Dedifferentiated amniotic fluid mesenchymal stem cell (primary cell): Measurements from ENCODE around the gene SLC16A5.
"Not testable (repeated sequence)": the region's sequence is repeated elsewhere in the genome, so short reads cannot be mapped to it uniquely, and the experiment has no call there.

Experiments
- DNase-seq: peaks from one replicate; pipeline ENCODE4 v3.0.0-alpha.2; 2016; ENCODE audit errors: extremely low spot score

Gene SLC16A5

GRCh38 chr17:75110234-75110937 is 22.6 kb downstream of the SLC16A5 start:
- DNase-seq = no peak

DNA sequence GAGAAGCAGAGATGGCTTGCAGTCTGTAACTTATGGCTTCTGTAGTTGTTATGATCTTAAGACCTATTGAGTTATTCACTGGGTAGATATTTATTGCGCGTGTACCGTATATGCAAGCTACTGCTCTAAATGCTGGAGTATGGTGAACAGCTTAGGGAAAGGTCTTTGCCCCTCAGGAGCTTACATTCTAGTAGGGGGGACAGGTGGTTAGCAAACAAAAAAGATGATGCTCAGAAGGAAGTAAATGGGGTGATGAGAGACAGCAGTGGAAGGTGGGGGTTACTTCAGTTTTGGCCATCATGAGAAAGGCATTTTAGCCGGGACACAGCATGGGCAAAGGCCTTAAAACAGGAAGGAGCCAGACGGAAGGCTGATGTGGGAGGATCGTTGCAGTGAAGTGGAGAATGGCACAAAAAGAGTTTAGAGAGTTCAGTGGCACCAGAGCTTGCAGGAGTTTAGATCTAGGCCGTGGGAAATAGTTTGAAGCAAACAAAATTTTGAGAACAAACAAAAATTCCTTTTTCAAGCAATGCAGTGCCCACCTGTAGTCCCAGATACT is 24.1 kb downstream of the SLC16A5 start:
- DNase-seq = no peak

DNA sequence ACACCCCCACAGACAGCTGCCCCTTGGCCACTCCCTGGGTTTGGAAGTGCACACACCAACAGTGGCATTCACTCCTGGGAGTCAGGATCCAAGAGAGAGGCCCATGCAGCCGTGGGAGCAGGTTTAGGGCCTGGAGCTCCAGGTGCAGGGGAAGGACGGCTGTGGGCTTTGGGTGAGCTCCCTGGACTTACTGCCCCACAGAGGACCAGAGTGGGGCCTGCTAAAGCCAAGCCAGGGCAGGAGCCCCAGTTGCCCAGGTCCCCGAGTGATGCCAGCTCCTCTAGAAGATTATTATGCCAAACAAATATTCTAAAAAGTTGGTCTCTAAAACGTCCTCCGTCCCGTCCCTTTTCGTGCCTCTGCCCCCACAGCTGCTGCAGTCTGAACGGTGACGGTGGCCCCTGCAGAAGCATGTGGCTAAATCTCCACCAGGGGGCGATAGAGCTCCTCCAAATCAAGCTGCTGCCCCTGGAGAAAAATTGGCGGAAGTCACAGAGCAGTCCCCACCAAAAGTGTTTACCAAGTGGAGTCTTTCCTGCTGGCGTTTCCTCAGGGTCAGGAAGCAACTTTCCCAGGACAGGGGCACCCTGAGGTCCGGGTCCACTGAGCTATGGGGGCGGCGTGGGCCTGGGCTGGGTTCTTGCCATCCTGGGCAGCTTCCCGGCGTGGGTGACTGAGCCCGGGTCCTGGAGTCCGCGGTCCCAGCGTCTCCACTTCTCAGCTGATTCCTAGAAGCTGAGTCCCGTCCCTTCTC is 26.2 kb downstream of the SLC16A5 start:
- peak; percentile 84 for DNase-seq

- no peak for DNase-seq
These were observed 27.0 kb downstream of the SLC16A5 start for GRCh38 chr17:75114552-75115314.

DNA sequence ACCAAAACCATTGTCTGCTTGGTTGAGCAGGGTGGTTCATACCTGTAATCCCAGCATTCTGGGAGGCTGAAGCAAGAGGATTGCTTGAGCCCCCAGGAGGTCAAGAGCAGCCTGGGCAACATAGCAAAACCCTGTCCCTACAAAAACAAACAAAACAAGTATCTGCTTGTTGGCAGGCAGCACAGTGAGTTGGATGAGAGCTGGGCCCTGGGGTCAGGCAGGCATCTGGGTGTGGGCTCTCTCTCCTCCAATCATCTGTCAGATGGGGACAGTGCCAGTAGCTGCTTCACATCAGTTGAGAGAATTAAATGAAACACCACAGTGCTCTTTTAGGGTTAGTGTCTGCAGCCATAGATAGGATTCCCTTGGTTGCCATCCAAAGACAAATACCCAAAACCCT is 27.8 kb downstream of the SLC16A5 start:
- no peak for DNase-seq

DNA sequence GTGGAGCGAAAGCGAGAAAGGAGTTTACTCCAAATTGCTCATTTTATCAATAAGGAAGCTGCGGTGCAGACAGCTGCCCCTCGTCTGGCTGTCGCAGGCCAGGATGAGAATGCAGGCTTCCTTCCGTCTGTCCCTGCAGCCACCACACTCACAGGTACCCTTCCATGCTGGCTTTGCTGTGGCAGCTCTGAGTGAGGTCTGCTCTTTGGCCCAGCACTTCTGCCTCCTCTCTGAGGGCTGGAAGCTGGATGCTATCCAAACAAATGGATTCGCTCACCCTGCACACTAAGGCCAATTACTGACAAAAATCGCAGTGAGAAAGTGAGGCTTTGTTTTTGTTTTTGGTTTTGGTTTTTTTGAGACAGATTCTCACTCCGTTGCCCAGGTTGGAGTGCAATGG is 29.0 kb downstream of the SLC16A5 start:
- DNase-seq = no peak

DNA sequence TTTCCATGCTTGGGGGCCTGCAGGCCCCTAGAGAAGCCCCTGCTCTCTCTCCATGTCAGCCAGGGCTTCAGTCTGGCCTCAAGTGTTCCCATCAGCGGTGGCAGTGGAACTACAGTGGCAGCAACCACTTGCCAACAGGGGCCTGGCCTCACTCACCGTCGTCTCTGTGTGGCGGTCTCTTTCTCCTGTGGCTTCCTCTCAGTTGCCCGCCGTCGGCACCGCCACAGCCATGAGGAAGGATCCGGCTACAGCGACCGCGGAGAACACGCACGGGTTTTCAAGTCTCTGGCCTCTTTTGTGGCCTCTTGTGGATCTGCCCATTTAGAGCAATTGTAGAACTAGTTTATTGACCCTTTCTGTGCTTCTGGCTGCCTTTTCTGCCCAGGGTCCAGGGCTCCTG is 30.6 kb downstream of the SLC16A5 start:
- no peak for DNase-seq

- no peak for DNase-seq
These were observed 36.5 kb downstream of the SLC16A5 start for GRCh38 chr17:75124041-75124818.

DNA sequence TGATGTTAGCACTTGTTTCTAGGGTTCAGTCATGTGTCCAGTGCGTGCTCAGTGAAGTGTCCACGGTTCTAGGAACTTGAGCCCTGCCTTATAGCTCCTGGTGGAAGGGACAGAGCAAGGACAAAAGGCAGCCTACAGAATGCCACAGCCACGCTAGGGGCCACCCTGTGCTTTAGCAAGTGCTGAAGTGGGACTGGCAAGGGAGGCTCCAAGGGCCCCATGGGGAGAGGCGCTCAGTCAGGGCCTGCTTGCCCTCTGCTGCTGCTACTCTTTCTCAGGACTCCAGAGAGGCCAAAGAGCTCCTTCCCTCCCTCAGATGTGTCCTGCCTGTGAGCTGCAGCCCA is 37.0 kb downstream of the SLC16A5 start:
- no peak for DNase-seq

GRCh38 chr17:75125984-75126383 is 38.2 kb downstream of the SLC16A5 start:
- DNase-seq = no peak

DNA sequence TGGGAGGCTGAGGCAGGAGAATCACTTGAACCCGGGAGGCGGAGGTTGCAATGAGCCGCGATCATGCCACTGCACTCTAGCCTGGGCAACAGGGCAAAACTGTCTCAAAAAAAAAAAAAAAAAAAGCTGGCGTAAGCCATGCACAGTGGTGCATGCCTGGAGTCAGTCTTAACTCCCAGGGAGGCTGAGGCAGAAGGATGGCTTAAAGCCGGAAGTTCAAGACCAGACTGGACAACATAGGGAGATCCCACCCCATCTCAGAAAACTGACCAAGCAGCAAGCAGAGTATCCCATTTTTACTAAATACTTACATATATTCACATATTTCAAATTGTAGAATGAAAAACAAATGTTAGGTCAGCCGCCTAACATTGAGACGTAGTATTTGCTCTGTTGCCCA is 39.2 kb downstream of the SLC16A5 start:
- no peak for DNase-seq

GRCh38 chr17:75127936-75128335 is 40.2 kb downstream of the SLC16A5 start:
- not testable (repeated sequence) for DNase-seq

- DNase-seq = no peak
These were observed 41.1 kb downstream of the SLC16A5 start for GRCh38 chr17:75128694-75129505.

- DNase-seq = no peak
These were observed 41.8 kb downstream of the SLC16A5 start for GRCh38 chr17:75129576-75129975.

DNA sequence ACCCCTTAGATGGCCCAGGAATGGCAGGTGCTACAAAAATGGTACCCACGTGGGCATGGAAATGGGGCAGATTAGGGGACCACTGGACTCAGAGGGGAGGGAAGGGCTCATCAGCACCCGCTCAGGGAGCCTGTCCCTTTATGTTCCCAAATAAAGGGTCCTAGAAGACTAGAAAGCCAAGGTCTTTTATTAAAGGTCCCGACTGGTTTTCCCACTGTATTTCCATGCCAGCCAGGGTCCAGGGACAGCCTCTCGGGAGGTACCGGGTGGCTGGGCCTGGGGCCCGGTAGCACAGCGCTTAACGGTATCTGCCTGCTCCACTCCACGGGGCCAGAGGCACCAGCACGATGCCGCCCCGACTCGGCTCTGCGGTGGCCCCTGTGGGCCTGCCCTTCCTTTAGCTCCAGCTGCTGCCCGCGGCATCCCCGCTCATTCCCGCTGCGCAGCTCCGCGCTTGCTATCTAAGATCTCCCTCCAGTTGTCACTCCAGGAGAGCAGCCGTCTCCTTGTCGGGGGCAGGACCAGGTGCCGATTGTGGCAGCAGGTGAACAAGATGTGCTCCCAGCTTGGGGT is 42.4 kb downstream of the SLC16A5 start:
- DNase-seq = no peak

GRCh38 chr17:75130632-75131277 is 43.0 kb downstream of the SLC16A5 start:
- DNase-seq = peak; percentile 27

DNA sequence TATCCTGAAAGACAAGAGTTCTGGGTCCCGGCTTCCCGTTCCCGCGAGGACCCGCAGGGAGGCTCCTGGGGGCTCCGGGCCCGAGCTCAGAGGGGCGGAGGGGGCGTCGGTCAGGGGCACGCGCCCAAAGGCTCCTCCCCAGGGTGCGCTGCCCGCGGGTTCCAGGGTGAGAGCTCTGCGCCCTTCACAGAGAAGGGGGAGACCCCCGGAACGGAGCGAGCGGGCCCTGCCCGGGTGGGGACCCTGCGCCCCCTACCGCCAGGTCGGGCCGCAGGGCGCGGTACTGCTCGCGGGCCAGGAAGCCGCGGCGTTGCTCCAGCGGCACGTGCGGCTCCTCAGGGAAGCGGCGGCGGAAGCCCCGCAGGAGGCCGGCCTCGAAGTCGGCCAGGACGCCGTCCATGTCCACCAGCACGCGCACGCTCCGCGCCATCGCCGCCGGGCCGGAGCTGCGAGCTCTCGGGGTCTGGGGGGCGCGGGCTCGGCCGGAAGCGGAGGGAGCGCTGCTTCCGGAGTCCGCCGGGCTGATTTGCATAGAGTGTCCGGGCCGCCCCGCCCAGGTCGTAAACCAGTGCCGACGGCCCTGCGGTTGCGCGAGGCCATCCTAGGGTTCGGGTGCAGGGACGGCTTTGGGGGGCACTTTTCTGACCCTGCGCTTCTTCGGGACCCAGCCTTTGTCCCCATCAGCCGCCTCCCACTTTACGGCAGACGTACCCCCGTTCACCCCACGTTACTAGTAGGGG is 43.7 kb downstream of the SLC16A5 start, which contains the start of gene NT5C:
NT5C (minus strand) TSS at position 465 of the 740 bp plus-strand sequence; CDS start at position 430, 35 bp downstream.
- peak; percentile 58 for DNase-seq

- not testable (repeated sequence) for DNase-seq
These were observed 44.6 kb downstream of the SLC16A5 start for GRCh38 chr17:75132018-75133000.
